Measurements from ENCODE around the gene ADAMTS18. TPM values are rescaled to one million over a fixed set of nuclear protein-coding genes. Genes with fewer than 3 reads are reported as not detected.

Gene ADAMTS18
- total RNA-seq, 2 donors from 2014 or later = 0.14 TPM; not detected in 1

DNA sequence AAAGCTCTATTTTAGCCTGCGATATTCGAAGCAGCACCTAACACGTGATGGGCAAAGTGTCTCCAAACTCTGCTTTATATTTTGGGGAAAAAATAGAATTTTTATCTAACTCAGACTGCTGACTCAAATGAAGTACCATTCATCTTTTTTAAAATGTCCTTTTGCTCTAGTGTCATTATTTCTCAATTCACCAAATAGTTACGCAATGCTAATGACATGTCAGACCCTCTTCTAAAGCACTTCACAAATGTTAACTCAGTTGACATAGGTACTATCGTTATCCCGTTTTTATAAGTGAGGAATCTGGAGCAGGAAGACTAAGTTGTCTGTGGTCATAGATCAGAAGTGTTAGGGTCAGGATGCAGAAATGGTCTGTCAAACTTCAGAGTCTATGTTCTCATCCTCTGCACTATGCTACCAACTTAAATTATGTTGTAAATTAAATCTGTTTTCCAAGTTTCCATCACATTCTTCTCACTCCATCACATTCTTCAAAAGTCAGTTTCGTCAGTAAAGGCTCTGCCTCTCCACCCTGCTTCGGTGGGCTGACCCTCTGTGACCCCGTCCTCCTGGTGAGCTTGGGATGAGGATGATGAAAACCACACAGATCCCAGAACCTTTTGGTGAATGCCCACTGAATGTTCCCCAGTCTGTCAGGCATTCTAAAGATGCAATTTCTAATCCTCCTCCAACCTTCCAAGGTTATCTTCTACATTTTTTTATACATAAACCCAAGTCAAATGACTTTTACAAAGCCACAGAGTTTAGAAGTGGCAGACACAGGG, 102.8 kb downstream of the ADAMTS18 start:
- Histone ChIP-seq H3K36me3 (no peaks in the 10 kb centered on the region), H3K27me3 (replicated peaks; ENCODE audit: insufficient read depth) (no peaks in the 10 kb centered on the region), H3K4me3 (no peak overlapping the region), H3K27ac (no peak overlapping the region), H3K9me3 (no peaks in the 10 kb centered on the region), H3K4me1 (ENCODE audit: control insufficient read depth in 1 of 2, low read depth in 2 of 2) (no peaks in the 10 kb centered on the region)
- TF ChIP-seq, protein P1, sequence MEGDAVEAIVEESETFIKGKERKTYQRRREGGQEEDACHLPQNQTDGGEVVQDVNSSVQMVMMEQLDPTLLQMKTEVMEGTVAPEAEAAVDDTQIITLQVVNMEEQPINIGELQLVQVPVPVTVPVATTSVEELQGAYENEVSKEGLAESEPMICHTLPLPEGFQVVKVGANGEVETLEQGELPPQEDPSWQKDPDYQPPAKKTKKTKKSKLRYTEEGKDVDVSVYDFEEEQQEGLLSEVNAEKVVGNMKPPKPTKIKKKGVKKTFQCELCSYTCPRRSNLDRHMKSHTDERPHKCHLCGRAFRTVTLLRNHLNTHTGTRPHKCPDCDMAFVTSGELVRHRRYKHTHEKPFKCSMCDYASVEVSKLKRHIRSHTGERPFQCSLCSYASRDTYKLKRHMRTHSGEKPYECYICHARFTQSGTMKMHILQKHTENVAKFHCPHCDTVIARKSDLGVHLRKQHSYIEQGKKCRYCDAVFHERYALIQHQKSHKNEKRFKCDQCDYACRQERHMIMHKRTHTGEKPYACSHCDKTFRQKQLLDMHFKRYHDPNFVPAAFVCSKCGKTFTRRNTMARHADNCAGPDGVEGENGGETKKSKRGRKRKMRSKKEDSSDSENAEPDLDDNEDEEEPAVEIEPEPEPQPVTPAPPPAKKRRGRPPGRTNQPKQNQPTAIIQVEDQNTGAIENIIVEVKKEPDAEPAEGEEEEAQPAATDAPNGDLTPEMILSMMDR (IDR thresholded peaks at IDR 0.05) = no peak
- ATAC-seq (ENCODE audit: insufficient number of reproducible peaks, low FRiP score, low read depth) = no peak
- no peak for DNase-seq (ENCODE audit: low spot score)

DNA sequence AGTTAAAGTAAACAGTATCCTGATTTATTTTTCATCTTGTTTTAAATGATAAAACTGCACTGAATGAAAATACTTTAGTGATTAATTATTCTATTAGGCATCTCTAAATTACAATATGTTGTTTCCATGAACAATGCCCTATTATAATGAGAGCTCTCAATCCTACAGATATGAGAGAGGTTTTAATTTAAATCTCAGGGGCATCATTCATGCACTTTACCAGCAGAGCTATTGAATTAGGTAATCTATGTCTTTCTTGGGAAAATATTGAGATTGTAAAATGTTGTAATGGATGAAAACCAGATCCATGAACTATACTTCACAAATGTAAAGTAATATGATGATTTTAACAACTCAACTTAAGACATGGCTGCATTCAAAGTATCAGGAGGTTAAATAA, 103.8 kb downstream of the ADAMTS18 start:
- no peak for ATAC-seq (ENCODE audit: insufficient number of reproducible peaks, low FRiP score, low read depth)
- Histone ChIP-seq H3K27me3 (replicated peaks; ENCODE audit: insufficient read depth) (no peaks in the 10 kb centered on the region), H3K9me3 (no peaks in the 10 kb centered on the region), H3K4me1 (ENCODE audit: control insufficient read depth in 1 of 2, low read depth in 2 of 2) (no peaks in the 10 kb centered on the region), H3K36me3 (no peaks in the 10 kb centered on the region), H3K27ac (no peak overlapping the region), H3K4me3 (no peak overlapping the region)
- TF ChIP-seq, protein P1 (IDR thresholded peaks at IDR 0.05) = no peak
- no peak for DNase-seq (ENCODE audit: low spot score)

DNA sequence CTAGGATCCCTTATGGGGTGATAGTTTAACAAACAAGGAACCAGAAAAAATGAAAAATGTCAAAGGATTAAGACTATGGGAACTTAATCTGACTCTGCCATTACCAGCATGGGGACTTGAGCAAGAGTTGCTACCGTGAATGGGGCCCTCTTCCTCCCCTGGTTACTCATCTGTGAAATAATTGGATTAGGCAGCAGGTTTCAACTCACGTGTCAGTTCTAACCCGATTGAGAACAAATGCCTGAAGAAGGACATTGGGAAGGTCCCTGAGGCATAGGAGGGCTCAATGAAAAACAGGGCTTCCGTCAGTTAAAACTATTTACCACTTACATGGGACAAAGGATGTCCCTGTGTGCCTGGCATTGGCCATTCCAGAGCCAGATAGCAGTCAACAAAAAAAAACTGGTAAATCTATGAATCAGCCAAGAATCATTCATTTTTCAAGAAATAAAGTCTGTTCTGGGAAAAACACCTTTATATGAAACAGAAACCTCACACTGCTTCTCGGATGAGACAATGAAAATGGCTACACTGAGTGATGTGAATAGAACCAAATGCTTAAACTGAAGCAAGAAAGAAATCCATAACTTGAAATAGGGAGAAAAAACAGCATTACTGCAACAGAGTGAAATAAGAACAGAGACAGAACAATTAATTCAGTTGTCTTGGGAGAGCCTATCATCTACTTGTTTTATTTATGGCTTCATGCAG, 104.3 kb downstream of the ADAMTS18 start:
- no peaks in the 10 kb centered on the region for H3K9me3 ChIP-seq
- TF ChIP-seq, protein P1 (IDR thresholded peaks at IDR 0.05) = no peak
- no peaks in the 10 kb centered on the region for H3K36me3 ChIP-seq
- ATAC-seq (ENCODE audit: insufficient number of reproducible peaks, low FRiP score, low read depth) (no peak), DNase-seq (ENCODE audit: low spot score) (no peak)
- H3K4me1 ChIP-seq (ENCODE audit: control insufficient read depth in 1 of 2, low read depth in 2 of 2) = no peaks in the 10 kb centered on the region
- no peak overlapping the region for H3K4me3 ChIP-seq
- H3K27me3 ChIP-seq (replicated peaks; ENCODE audit: insufficient read depth) = no peaks in the 10 kb centered on the region
- H3K27ac ChIP-seq = no peak overlapping the region

DNA sequence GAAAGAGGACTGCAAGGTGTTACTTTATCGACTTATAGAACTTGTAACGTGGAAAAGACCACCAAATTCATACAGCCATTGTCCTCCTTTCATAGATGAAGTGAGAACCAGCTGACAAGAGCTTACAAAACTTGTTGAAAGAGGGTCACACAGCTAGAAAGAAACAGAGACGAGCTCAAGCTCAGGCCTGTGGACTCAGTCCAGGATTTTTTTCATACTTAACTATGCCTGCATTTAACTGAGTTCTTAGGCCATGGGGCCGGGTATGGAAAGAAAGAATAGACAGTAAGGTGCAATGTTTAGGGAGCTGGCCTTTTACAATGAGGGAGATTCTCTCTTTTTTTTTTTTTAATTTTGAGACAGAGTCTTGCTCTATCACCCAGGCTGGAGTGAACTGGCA, 106.1 kb downstream of the ADAMTS18 start:
- no peak overlapping the region for H3K27ac ChIP-seq
- TF ChIP-seq, protein P1 (IDR thresholded peaks at IDR 0.05) = no peak

DNA sequence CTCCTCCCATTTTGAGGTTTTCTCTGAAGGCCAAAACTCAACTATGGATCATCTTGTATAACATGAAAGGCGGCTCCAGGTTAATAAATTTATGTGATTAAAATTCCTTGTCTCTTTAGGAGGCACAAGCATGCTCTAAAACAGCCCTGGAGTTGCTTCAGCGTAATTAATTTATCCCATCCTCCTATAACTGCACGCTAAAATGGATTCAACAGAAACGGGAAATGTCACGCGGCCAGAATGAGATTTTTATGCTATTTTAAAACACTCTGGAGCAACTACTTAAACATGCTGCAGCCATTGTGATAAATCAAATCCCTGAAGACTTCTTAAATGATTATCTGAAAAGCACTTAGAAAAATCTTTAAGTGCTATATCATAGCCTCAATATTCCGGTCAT, 106.6 kb downstream of the ADAMTS18 start:
- no peak for ATAC-seq (ENCODE audit: insufficient number of reproducible peaks, low FRiP score, low read depth)
- TF ChIP-seq, protein P1 (IDR thresholded peaks at IDR 0.05) = no peak

More for the DNA sequence above, 106.1 kb downstream of the ADAMTS18 start:
- no peaks in the 10 kb centered on the region for H3K4me1 ChIP-seq (ENCODE audit: control insufficient read depth in 1 of 2, low read depth in 2 of 2)
- H3K27me3 ChIP-seq (replicated peaks; ENCODE audit: insufficient read depth) = no peaks in the 10 kb centered on the region
- ATAC-seq (ENCODE audit: insufficient number of reproducible peaks, low FRiP score, low read depth) = no peak
- no peak overlapping the region for H3K4me3 ChIP-seq
- DNase-seq (ENCODE audit: low spot score) = no peak
- H3K36me3 ChIP-seq = no peaks in the 10 kb centered on the region
- H3K9me3 ChIP-seq = no peaks in the 10 kb centered on the region

More for the DNA sequence above, 106.6 kb downstream of the ADAMTS18 start:
- no peaks in the 10 kb centered on the region for H3K36me3 ChIP-seq
- no peak overlapping the region for H3K4me3 ChIP-seq
- H3K27me3 ChIP-seq (replicated peaks; ENCODE audit: insufficient read depth) = no peaks in the 10 kb centered on the region
- H3K9me3 ChIP-seq = no peaks in the 10 kb centered on the region
- H3K27ac ChIP-seq = no peak overlapping the region
- H3K4me1 ChIP-seq (ENCODE audit: control insufficient read depth in 1 of 2, low read depth in 2 of 2) = no peaks in the 10 kb centered on the region
- DNase-seq (ENCODE audit: low spot score) = no peak
